EL (cell line): ENCODE measurements around the gene MYL10.

Experiments
- DNase-seq: peaks from one replicate; pipeline ENCODE4 v3.0.0-alpha.2; 2016

MYL10 gene

DNA sequence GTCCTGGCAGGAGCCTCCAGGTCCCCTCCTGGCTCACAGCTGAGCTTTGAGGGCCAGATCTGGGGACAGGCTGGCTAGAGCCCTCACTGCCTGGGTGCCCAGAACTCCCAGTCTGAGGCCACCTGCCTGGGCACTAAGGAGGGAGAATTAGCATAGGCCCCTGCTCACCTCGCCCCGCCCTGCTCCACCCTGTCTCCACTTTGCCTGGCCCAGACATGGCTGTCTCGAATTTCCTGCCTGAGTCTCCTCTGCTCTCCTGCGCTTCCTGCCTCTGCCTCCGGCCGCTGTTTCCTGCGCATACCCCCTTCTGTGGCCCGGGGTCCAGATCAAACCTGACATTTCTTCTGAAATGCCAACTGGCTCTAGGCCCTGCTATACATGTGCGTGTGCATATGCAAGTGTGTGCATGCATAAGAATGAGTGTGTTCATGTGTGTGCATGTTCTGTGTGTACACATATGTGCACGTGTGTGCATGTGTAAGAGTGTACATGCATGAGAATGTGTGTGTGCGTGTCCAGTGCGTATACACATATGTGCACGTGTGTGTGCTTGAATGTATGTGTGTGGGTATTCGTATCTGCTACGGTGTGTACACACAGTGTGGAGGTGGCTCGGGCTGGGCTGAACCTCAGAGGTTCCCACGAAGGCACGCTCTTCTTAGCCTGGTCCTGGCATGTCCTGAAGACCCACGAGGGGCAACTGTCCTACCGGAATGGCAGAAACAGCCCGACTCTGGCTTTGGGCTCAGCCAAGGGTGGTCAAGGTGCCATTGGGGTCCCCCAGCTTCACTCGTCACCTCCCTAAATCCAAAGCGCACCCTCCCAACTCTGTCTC is 64.9 kb downstream of the MYL10 start:
- no peak for DNase-seq
